NCI-H748 (cell line): ENCODE measurements around the gene DBNL.
"Not testable (repeated sequence)": the region's sequence is repeated elsewhere in the genome, so short reads cannot be mapped to it uniquely, and the experiment has no call there.

Source experiments
- DNase-seq: peaks from one replicate; lab custom pipeline; 2025; ENCODE audit not compliant: unreplicated experiment; lab: John Stamatoyannopoulos, UW

DBNL gene

GRCh38 chr7:44044315-44045225 lies at the start of gene DBNL:
DBNL (plus strand) TSS chr7:44044702; CDS start chr7:44044738, 36 bp downstream.
- DNase-seq, result peak; percentile 91

GRCh38 chr7:43997532-43997931 lies 47.0 kb upstream of the DBNL start, which contains the start of gene SPDYE1:
SPDYE1 (plus strand) TSS chr7:43997897; CDS start chr7:43999950, 2,053 bp downstream.
- DNase-seq, result not testable (repeated sequence)

GRCh38 chr7:44012081-44012480 lies 32.4 kb upstream of the DBNL start:
- DNase-seq, result not testable (repeated sequence)

- DNase-seq, result not testable (repeated sequence)
Measured at GRCh38 chr7:44015090-44015489, 29.4 kb upstream of the DBNL start.

GRCh38 chr7:44018857-44019807 lies 25.4 kb upstream of the DBNL start:
- peak; percentile 96 for DNase-seq

- not testable (repeated sequence) for DNase-seq
Measured at GRCh38 chr7:44019825-44020224, 24.7 kb upstream of the DBNL start.

- DNase-seq, result not testable (repeated sequence)
Measured at GRCh38 chr7:44022069-44022468, 22.4 kb upstream of the DBNL start.

- not testable (repeated sequence) for DNase-seq
Measured at GRCh38 chr7:44022796-44023467, 21.6 kb upstream of the DBNL start.

GRCh38 chr7:44029433-44029832 lies 15.1 kb upstream of the DBNL start:
- DNase-seq, result not testable (repeated sequence)

- DNase-seq, result not testable (repeated sequence)
Measured at GRCh38 chr7:44030029-44030428, 14.5 kb upstream of the DBNL start.

- DNase-seq, result not testable (repeated sequence)
Measured at GRCh38 chr7:44031319-44031718, 13.2 kb upstream of the DBNL start.

GRCh38 chr7:44032031-44032430 lies 12.5 kb upstream of the DBNL start:
- not testable (repeated sequence) for DNase-seq

GRCh38 chr7:44033971-44034844 lies 10.3 kb upstream of the DBNL start:
- not testable (repeated sequence) for DNase-seq

GRCh38 chr7:44036364-44036763 lies 8.1 kb upstream of the DBNL start:
- not testable (repeated sequence) for DNase-seq

GRCh38 chr7:44037951-44038350 lies 6.6 kb upstream of the DBNL start:
- not testable (repeated sequence) for DNase-seq

- not testable (repeated sequence) for DNase-seq
Measured at GRCh38 chr7:44038553-44038952, 5.9 kb upstream of the DBNL start.

- DNase-seq, result peak; percentile 94
Measured at GRCh38 chr7:44038961-44039558, 5.4 kb upstream of the DBNL start.

- not testable (repeated sequence) for DNase-seq
Measured at GRCh38 chr7:44039800-44040492, 4.6 kb upstream of the DBNL start.

GRCh38 chr7:44040493-44040891 lies 4.0 kb upstream of the DBNL start:
- DNase-seq, result peak; percentile 65
